Measurements from ENCODE around the gene MICAL1.
A peak's percentile ranks its signal among the peaks of the same experiment; 100 is the strongest.

The MICAL1 gene

GRCh38 chr6:109452181-109452580, 3.4 kb downstream of the MICAL1 start:
- no peak for DNase-seq

GRCh38 chr6:109451376-109451775, 4.2 kb downstream of the MICAL1 start:
- DNase-seq = no peak

GRCh38 chr6:109450801-109451200, 4.8 kb downstream of the MICAL1 start:
- no peak for DNase-seq

GRCh38 chr6:109449795-109450673, 5.5 kb downstream of the MICAL1 start:
- DNase-seq = no peak

- no peak for DNase-seq
Measured at GRCh38 chr6:109449064-109449794, 6.3 kb downstream of the MICAL1 start.

- DNase-seq = no peak
Measured at GRCh38 chr6:109448615-109449014, 7.0 kb downstream of the MICAL1 start.

GRCh38 chr6:109447878-109448555, 7.6 kb downstream of the MICAL1 start:
- DNase-seq = no peak

GRCh38 chr6:109447087-109447486, 8.5 kb downstream of the MICAL1 start:
- no peak for DNase-seq

- no peak for DNase-seq
Measured at GRCh38 chr6:109446541-109446940, 9.0 kb downstream of the MICAL1 start.

GRCh38 chr6:109446072-109446471, 9.5 kb downstream of the MICAL1 start:
- DNase-seq = no peak

GRCh38 chr6:109445382-109445781, 10.2 kb downstream of the MICAL1 start:
- no peak for DNase-seq

- no peak for DNase-seq
Measured at GRCh38 chr6:109443425-109443950, 12.1 kb downstream of the MICAL1 start.

GRCh38 chr6:109442393-109442924, 13.1 kb downstream of the MICAL1 start:
- DNase-seq = no peak

- DNase-seq = no peak
Measured at GRCh38 chr6:109441069-109441816, 14.3 kb downstream of the MICAL1 start.

- peak; percentile 30 for DNase-seq
Measured at GRCh38 chr6:109440331-109441068, 15.1 kb downstream of the MICAL1 start, which contains the start of the genes PPIL6 and SMPD2. PPIL6 (minus strand) TSS chr6:109440628; CDS start chr6:109440590, 38 bp downstream. SMPD2 (plus strand) TSS chr6:109440724; CDS start chr6:109441122, 398 bp downstream.

- DNase-seq = no peak
Measured at GRCh38 chr6:109436041-109436440, 19.5 kb downstream of the MICAL1 start.

GRCh38 chr6:109434456-109434855, 21.1 kb downstream of the MICAL1 start:
- DNase-seq = no peak

GRCh38 chr6:109429496-109429895, 26.1 kb downstream of the MICAL1 start:
- DNase-seq = no peak

GRCh38 chr6:109428889-109429477, 26.6 kb downstream of the MICAL1 start:
- no peak for DNase-seq

GRCh38 chr6:109424946-109425345, 30.6 kb downstream of the MICAL1 start:
- no peak for DNase-seq

GRCh38 chr6:109421184-109421583, 34.4 kb downstream of the MICAL1 start:
- DNase-seq = no peak

All from COR-L47 (cell line).